ENCODE results near the gene FGD4. TPM values are rescaled to one million over a fixed set of nuclear protein-coding genes. Genes with fewer than 3 reads are reported as not detected.

FGD4 gene
- total and polyA plus RNA-seq, 9 of the 15 experiments (the other 6 are each of a cell fraction or from before 2014, with no cell fraction given) = 0.05 to 0.51 (median 0.27) TPM

DNA sequence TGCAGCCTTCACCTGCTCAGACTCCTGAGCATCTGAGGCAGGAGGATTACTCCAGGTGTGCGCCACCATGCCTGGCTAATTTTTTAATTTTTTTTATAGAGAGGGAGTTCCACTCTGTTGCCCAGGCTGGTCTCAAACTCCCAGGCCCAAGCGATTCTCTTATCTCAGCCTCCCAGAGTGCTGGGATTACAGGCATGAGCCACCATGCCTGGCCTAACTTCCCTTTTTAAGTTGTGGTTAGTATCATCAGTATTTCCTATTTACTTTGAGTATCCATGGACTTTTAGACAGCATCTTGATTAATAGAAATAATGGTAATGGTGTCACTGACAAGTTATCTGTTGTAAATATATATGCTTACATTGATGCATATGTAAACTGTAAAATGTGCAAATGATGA lies 116.9 kb downstream of the FGD4 start (continued):
- TF ChIP-seq, protein P1, sequence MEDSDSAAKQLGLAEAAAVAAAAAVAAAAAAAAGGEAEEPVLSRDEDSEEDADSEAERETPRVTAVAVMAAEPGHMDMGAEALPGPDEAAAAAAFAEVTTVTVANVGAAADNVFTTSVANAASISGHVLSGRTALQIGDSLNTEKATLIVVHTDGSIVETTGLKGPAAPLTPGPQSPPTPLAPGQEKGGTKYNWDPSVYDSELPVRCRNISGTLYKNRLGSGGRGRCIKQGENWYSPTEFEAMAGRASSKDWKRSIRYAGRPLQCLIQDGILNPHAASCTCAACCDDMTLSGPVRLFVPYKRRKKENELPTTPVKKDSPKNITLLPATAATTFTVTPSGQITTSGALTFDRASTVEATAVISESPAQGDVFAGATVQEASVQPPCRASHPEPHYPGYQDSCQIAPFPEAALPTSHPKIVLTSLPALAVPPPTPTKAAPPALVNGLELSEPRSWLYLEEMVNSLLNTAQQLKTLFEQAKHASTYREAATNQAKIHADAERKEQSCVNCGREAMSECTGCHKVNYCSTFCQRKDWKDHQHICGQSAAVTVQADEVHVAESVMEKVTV (CRISPR knock-in tag; IDR thresholded peaks at IDR 0.05) = no peak
- TF ChIP-seq RFX1 (IDR thresholded peaks at IDR 0.05) (peak; percentile 28; the same call in 1 of the 2 replicates), ZNF79 (CRISPR knock-in tag; IDR thresholded peaks at IDR 0.05; ENCODE audit: low read depth) (no peak), BRCA1 (IDR thresholded peaks at IDR 0.05) (no peak), BRCA1 (CRISPR knock-in tag; IDR thresholded peaks at IDR 0.05) (no peak), LCOR (CRISPR knock-in tag; IDR thresholded peaks at IDR 0.05) (no peak), CREB1 (IDR thresholded peaks at IDR 0.05) (no peak), CREB1 (CRISPR knock-in tag; IDR thresholded peaks at IDR 0.05) (no peak), ZNF778 (CRISPR knock-in tag; IDR thresholded peaks at IDR 0.05) (no peak), HCFC1 (IDR thresholded peaks at IDR 0.05; ENCODE audit: low read depth, low read length) (no peak), MIER1 (IDR thresholded peaks at IDR 0.05; ENCODE audit: low read depth) (no peak), SREBF2 (CRISPR knock-in tag; IDR thresholded peaks at IDR 0.05) (no peak), MCM7 (IDR thresholded peaks at IDR 0.05) (no peak), ZC3H4 (CRISPR knock-in tag; IDR thresholded peaks at IDR 0.05; ENCODE audit: borderline replicate concordance) (no peak), SP1 (CRISPR knock-in tag; IDR thresholded peaks at IDR 0.05) (no peak), ZNF668 (CRISPR knock-in tag; IDR thresholded peaks at IDR 0.05) (no peak), ZNF707 (CRISPR knock-in tag; conservative IDR thresholded peaks at IDR 0.05) (no peak), BCOR (IDR thresholded peaks at IDR 0.05) (no peak), GABPB2 (CRISPR knock-in tag; conservative IDR thresholded peaks at IDR 0.05) (no peak), U2AF1 (optimal IDR thresholded peaks at IDR 0.05; ENCODE audit: low read depth, low read length) (no peak)
- TF ChIP-seq, protein P2, sequence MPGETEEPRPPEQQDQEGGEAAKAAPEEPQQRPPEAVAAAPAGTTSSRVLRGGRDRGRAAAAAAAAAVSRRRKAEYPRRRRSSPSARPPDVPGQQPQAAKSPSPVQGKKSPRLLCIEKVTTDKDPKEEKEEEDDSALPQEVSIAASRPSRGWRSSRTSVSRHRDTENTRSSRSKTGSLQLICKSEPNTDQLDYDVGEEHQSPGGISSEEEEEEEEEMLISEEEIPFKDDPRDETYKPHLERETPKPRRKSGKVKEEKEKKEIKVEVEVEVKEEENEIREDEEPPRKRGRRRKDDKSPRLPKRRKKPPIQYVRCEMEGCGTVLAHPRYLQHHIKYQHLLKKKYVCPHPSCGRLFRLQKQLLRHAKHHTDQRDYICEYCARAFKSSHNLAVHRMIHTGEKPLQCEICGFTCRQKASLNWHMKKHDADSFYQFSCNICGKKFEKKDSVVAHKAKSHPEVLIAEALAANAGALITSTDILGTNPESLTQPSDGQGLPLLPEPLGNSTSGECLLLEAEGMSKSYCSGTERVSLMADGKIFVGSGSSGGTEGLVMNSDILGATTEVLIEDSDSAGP (CRISPR knock-in tag; IDR thresholded peaks at IDR 0.05) = no peak
- TF ChIP-seq, protein P3, sequence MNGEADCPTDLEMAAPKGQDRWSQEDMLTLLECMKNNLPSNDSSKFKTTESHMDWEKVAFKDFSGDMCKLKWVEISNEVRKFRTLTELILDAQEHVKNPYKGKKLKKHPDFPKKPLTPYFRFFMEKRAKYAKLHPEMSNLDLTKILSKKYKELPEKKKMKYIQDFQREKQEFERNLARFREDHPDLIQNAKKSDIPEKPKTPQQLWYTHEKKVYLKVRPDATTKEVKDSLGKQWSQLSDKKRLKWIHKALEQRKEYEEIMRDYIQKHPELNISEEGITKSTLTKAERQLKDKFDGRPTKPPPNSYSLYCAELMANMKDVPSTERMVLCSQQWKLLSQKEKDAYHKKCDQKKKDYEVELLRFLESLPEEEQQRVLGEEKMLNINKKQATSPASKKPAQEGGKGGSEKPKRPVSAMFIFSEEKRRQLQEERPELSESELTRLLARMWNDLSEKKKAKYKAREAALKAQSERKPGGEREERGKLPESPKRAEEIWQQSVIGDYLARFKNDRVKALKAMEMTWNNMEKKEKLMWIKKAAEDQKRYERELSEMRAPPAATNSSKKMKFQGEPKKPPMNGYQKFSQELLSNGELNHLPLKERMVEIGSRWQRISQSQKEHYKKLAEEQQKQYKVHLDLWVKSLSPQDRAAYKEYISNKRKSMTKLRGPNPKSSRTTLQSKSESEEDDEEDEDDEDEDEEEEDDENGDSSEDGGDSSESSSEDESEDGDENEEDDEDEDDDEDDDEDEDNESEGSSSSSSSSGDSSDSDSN (IDR thresholded peaks at IDR 0.05; ENCODE audit: borderline replicate concordance in 1 of 2, low read depth in 2 of 2, low read length in 2 of 2) = no peak
- TF ChIP-seq, protein P4, sequence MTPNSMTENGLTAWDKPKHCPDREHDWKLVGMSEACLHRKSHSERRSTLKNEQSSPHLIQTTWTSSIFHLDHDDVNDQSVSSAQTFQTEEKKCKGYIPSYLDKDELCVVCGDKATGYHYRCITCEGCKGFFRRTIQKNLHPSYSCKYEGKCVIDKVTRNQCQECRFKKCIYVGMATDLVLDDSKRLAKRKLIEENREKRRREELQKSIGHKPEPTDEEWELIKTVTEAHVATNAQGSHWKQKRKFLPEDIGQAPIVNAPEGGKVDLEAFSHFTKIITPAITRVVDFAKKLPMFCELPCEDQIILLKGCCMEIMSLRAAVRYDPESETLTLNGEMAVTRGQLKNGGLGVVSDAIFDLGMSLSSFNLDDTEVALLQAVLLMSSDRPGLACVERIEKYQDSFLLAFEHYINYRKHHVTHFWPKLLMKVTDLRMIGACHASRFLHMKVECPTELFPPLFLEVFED (CRISPR knock-in tag; conservative IDR thresholded peaks at IDR 0.05) = no peak
- TF ChIP-seq, protein P5, sequence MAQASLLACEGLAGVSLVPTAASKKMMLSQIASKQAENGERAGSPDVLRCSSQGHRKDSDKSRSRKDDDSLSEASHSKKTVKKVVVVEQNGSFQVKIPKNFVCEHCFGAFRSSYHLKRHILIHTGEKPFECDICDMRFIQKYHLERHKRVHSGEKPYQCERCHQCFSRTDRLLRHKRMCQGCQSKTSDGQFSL (CRISPR knock-in tag; IDR thresholded peaks at IDR 0.05) = no peak
- TF ChIP-seq, protein P5 (tag; IDR thresholded peaks at IDR 0.05) = no peak

Measured in K562 (cell line).